ENCODE results near the gene UBQLN4. TPM values are rescaled to one million over a fixed set of nuclear protein-coding genes. Genes with fewer than 3 reads are reported as not detected.
A peak's percentile ranks its signal among the peaks of the same experiment; 100 is the strongest.

UBQLN4 gene
- total RNA-seq, 1 donor, result 13.0 TPM

DNA sequence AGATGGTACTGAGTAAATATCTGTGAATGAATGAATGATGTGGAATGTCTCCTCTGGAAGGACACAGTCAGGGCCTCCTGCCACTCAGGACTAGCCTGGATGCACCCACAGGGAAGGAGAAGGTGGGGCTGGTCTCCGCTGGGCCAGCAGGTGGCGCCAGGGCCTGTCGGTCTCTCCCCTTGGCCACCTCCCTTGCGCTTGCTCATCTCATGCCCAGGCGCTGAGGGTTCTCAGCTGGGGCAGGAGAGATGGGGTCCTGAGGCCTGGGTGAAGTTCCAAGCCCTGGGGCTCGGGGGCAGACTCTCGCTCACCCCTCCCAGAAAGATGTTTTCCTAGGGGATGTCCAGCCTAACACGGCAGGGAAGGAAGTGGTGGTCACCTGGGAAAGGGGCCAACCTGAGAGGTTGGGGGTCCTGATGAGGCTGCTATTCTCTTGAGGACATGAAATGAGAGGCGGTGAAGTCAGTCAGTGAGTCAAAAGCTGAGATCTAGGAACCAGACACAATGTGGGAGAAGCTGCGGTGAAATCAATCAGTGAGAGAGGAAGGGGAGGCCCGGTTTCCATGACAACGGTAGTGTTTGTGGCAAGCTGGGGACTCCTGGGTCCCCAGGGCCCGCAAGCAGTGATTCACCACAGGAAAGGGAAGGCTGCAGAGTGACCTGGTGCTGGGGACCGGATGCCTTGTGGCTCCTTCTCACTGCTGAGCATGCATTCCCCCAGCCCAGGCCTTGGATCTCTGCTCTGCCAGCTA, 43.2 kb upstream of the UBQLN4 start:
- peaks cover 6% of the 10 kb centered on the region for H3K79me2 ChIP-seq (ENCODE audit: insufficient read depth, low read length)
- H3K4me2 ChIP-seq (ENCODE audit: insufficient read depth, low read length), result peak overlapping the region; percentile 32
- H2AFZ ChIP-seq (ENCODE audit: low read length), result no peak overlapping the region
- peak overlapping the region; percentile 86 for H3K27ac ChIP-seq (ENCODE audit: low read depth, low read length)
- H3K4me3 ChIP-seq (ENCODE audit: insufficient read depth, low read length), result no peak overlapping the region
- peaks cover 29% of the 10 kb centered on the region for H3K4me1 ChIP-seq (ENCODE audit: insufficient read depth, low read length)
- H3K9me3 ChIP-seq (ENCODE audit: low read depth, low read length), result no peaks in the 10 kb centered on the region
- H3K36me3 ChIP-seq (ENCODE audit: insufficient read depth, low read length), result no peaks in the 10 kb centered on the region
- TF ChIP-seq, protein P1, sequence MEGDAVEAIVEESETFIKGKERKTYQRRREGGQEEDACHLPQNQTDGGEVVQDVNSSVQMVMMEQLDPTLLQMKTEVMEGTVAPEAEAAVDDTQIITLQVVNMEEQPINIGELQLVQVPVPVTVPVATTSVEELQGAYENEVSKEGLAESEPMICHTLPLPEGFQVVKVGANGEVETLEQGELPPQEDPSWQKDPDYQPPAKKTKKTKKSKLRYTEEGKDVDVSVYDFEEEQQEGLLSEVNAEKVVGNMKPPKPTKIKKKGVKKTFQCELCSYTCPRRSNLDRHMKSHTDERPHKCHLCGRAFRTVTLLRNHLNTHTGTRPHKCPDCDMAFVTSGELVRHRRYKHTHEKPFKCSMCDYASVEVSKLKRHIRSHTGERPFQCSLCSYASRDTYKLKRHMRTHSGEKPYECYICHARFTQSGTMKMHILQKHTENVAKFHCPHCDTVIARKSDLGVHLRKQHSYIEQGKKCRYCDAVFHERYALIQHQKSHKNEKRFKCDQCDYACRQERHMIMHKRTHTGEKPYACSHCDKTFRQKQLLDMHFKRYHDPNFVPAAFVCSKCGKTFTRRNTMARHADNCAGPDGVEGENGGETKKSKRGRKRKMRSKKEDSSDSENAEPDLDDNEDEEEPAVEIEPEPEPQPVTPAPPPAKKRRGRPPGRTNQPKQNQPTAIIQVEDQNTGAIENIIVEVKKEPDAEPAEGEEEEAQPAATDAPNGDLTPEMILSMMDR (IDR thresholded peaks at IDR 0.05; ENCODE audit: extremely low read depth, low read depth, low read length), result peak; percentile 97
- DNase-seq (ENCODE audit: insufficient read length, low spot score, missing footprints), result peak; percentile 97
- H4K20me1 ChIP-seq (ENCODE audit: insufficient read depth, low read length), result no peaks in the 10 kb centered on the region
- no peaks in the 10 kb centered on the region for H3K27me3 ChIP-seq (ENCODE audit: insufficient read depth, low read length)

DNA sequence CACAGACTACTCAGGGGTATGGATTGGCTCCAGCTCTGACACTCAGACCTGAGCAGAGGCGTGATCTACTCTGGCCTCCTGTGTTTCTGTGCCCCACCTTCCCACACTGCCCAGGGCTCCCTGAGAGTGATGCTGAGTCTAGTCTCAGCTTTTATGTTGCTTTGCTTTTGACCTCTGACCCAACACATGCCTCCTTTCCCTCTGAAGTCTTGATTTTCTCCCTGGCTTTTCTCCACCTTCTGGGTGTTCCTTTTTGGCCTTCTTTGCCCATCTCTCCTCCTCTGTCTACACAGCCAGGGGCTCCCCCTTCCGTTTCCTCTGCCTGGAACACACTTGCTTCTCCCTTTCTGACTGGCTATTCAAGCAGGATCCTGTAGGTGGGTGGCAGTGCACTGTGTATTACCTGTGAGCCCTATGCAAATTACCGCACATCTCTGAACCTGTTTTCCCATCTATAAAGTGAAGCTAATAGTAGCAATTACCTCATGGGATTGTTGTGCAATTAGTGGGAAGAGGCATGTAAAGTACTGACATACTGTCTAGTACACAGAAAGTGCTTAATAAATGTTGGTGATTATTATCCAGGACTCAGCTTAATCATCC, 42.4 kb upstream of the UBQLN4 start:
- TF ChIP-seq, protein P1 (IDR thresholded peaks at IDR 0.05; ENCODE audit: extremely low read depth, low read depth, low read length), result no peak
- H3K4me3 ChIP-seq (ENCODE audit: insufficient read depth, low read length), result no peak overlapping the region
- no peaks in the 10 kb centered on the region for H3K36me3 ChIP-seq (ENCODE audit: insufficient read depth, low read length)
- H3K4me1 ChIP-seq (ENCODE audit: insufficient read depth, low read length), result peaks cover 24% of the 10 kb centered on the region
- no peaks in the 10 kb centered on the region for H3K9me3 ChIP-seq (ENCODE audit: low read depth, low read length)
- H4K20me1 ChIP-seq (ENCODE audit: insufficient read depth, low read length), result no peaks in the 10 kb centered on the region
- no peaks in the 10 kb centered on the region for H3K27me3 ChIP-seq (ENCODE audit: insufficient read depth, low read length)
- H3K4me2 ChIP-seq (ENCODE audit: insufficient read depth, low read length), result no peak overlapping the region
- no peak overlapping the region for H2AFZ ChIP-seq (ENCODE audit: low read length)
- H3K27ac ChIP-seq (ENCODE audit: low read depth, low read length), result peak overlapping the region; percentile 86
- peaks cover 6% of the 10 kb centered on the region for H3K79me2 ChIP-seq (ENCODE audit: insufficient read depth, low read length)
- peak; percentile 48 for DNase-seq (ENCODE audit: insufficient read length, low spot score, missing footprints)

DNA sequence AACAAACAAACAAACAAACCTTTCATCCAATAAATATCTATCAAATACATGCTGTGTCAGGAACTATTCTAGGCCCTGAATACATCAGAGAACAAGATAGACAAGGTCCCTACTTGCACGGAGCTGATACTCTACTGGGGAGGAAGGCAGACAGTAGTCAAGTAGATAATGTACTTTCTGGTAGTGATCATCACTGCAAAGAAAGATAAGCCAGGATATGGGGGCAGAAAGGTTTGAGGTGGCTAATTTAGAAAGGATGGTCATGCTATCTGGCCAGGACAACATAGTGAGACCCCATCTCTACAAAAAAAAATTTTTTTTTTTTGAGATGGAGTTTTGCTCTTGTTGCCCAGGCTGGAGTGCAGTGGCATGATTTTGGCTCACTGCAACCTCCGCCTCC, 38.0 kb upstream of the UBQLN4 start:
- Histone ChIP-seq H3K36me3 (ENCODE audit: insufficient read depth, low read length) (no peaks in the 10 kb centered on the region), H3K4me3 (ENCODE audit: insufficient read depth, low read length) (no peak overlapping the region), H3K27me3 (ENCODE audit: insufficient read depth, low read length) (no peaks in the 10 kb centered on the region), H3K4me1 (ENCODE audit: insufficient read depth, low read length) (peaks cover 9% of the 10 kb centered on the region), H4K20me1 (ENCODE audit: insufficient read depth, low read length) (peaks cover 5% of the 10 kb centered on the region), H3K27ac (ENCODE audit: low read depth, low read length) (no peak overlapping the region), H2AFZ (ENCODE audit: low read length) (no peak overlapping the region), H3K9me3 (ENCODE audit: low read depth, low read length) (no peaks in the 10 kb centered on the region), H3K79me2 (ENCODE audit: insufficient read depth, low read length) (peaks cover 6% of the 10 kb centered on the region), H3K4me2 (ENCODE audit: insufficient read depth, low read length) (no peak overlapping the region)
- TF ChIP-seq, protein P1 (IDR thresholded peaks at IDR 0.05; ENCODE audit: extremely low read depth, low read depth, low read length), result no peak
- DNase-seq (ENCODE audit: insufficient read length, low spot score, missing footprints), result peak; percentile 75

DNA sequence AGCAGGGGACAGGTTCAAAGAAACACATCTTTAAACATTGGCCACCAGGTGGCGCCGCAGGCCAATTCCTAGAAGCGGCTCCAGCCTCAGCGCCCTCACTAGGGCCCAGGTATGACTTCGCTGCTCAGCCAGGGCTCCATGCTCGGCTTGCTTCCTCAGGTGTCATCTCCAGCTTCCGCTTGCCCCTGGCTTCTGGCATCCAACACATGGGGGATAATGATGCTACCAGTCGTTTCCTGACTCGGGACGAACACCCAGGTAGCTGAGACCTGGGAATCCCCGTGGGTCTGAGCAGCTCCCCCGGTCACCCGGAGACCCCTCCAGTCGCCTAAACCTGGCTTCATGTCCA, 37.2 kb upstream of the UBQLN4 start:
- peaks cover 5% of the 10 kb centered on the region for H4K20me1 ChIP-seq (ENCODE audit: insufficient read depth, low read length)
- H3K79me2 ChIP-seq (ENCODE audit: insufficient read depth, low read length), result peaks cover 2% of the 10 kb centered on the region
- no peaks in the 10 kb centered on the region for H3K36me3 ChIP-seq (ENCODE audit: insufficient read depth, low read length)
- H3K4me1 ChIP-seq (ENCODE audit: insufficient read depth, low read length), result peaks cover under 1% of the 10 kb centered on the region
- TF ChIP-seq, protein P1 (IDR thresholded peaks at IDR 0.05; ENCODE audit: extremely low read depth, low read depth, low read length), result peak; percentile 76
- no peak overlapping the region for H3K27ac ChIP-seq (ENCODE audit: low read depth, low read length)
- no peak overlapping the region for H3K4me2 ChIP-seq (ENCODE audit: insufficient read depth, low read length)
- no peak overlapping the region for H3K4me3 ChIP-seq (ENCODE audit: insufficient read depth, low read length)
- no peaks in the 10 kb centered on the region for H3K27me3 ChIP-seq (ENCODE audit: insufficient read depth, low read length)
- H3K9me3 ChIP-seq (ENCODE audit: low read depth, low read length), result no peaks in the 10 kb centered on the region
- no peak overlapping the region for H2AFZ ChIP-seq (ENCODE audit: low read length)
- DNase-seq (ENCODE audit: insufficient read length, low spot score, missing footprints), result peak; percentile 92
